HepG2 (cell line): ENCODE data around the gene KLHL40.

Experiments
- CTCF ChIP-seq: sonication (generic); formaldehyde crosslinking; IDR thresholded peaks from 2 replicates; pipeline ENCODE4 v1.5.0; 2020; ENCODE audit warnings: mild to moderate bottlenecking, missing genetic modification reagents, moderate library complexity
- ELF1 ChIP-seq: sonication (generic); formaldehyde crosslinking; IDR thresholded peaks from 2 replicates; pipeline ENCODE4 v1.4.0; 2020; ENCODE audit warnings: missing genetic modification reagents
- FOSL1 ChIP-seq: sonication (generic); formaldehyde crosslinking; IDR thresholded peaks from 2 replicates; pipeline ENCODE4 v1.9.0; 2021; ENCODE audit warnings: missing genetic modification reagents, borderline replicate concordance
- KDM2A ChIP-seq: sonication (generic); formaldehyde crosslinking; IDR thresholded peaks from 2 replicates; pipeline ENCODE4 v1.4.0; 2020; ENCODE audit warnings: low read depth, missing genetic modification reagents, borderline replicate concordance
- MAZ ChIP-seq, 2 experiments: sonication (generic) in 1 of 2; formaldehyde crosslinking in 1 of 2; IDR thresholded peaks; 2 replicates each; pipeline versions ENCODE4 v1.5.0 to v1.6.1; 2012 to 2020; ENCODE audit warnings: low read depth in 2 of 2, mild to moderate bottlenecking in 2 of 2, borderline replicate concordance in 1 of 2, improper control_type of control experiment in 1 of 2, low read length in 1 of 2, missing genetic modification reagents in 1 of 2, moderate library complexity in 1 of 2
- RARA ChIP-seq: IDR thresholded peaks from 2 replicates; pipeline ENCODE4 v1.6.1; 2016; ENCODE audit warnings: missing genetic modification reagents, missing compliant biosample characterization
- SP2 ChIP-seq: sonication (generic); formaldehyde crosslinking; IDR thresholded peaks from 2 replicates; pipeline ENCODE4 v1.5.1; 2020; ENCODE audit warnings: mild to moderate bottlenecking, missing genetic modification reagents
- ZNF121 ChIP-seq: sonication (generic); formaldehyde crosslinking; IDR thresholded peaks from 2 replicates; pipeline ENCODE4 v1.5.0; 2020; ENCODE audit warnings: mild to moderate bottlenecking, missing genetic modification reagents
- ZNF569 ChIP-seq: sonication (generic); formaldehyde crosslinking; IDR thresholded peaks from 2 replicates; pipeline ENCODE4 v1.5.0; 2020; ENCODE audit warnings: mild to moderate bottlenecking, missing genetic modification reagents, moderate library complexity, borderline replicate concordance
- ZNF782 ChIP-seq: sonication (generic); formaldehyde crosslinking; IDR thresholded peaks from 2 replicates; pipeline ENCODE4 v1.4.0; 2020; ENCODE audit warnings: missing genetic modification reagents, mild to moderate bottlenecking, borderline replicate concordance
- TF ChIP-seq, protein P1 (sequence below): sonication (generic); formaldehyde crosslinking; IDR thresholded peaks from 2 replicates; pipeline ENCODE4 v1.4.0; 2020; ENCODE audit warnings: missing genetic modification reagents
- TF ChIP-seq, protein P2 (sequence below): sonication (generic); formaldehyde crosslinking; IDR thresholded peaks from 2 replicates; pipeline ENCODE4 v1.4.0; 2020; ENCODE audit warnings: missing genetic modification reagents
- TF ChIP-seq, protein P3 (sequence below): sonication (generic); formaldehyde crosslinking; IDR thresholded peaks from 2 replicates; pipeline ENCODE4 v1.4.0; 2020; ENCODE audit warnings: missing genetic modification reagents
- TF ChIP-seq, protein P4 (sequence below): sonication (generic); formaldehyde crosslinking; IDR thresholded peaks from 2 replicates; pipeline ENCODE4 v1.5.0; 2020; ENCODE audit warnings: missing genetic modification reagents

DNA sequence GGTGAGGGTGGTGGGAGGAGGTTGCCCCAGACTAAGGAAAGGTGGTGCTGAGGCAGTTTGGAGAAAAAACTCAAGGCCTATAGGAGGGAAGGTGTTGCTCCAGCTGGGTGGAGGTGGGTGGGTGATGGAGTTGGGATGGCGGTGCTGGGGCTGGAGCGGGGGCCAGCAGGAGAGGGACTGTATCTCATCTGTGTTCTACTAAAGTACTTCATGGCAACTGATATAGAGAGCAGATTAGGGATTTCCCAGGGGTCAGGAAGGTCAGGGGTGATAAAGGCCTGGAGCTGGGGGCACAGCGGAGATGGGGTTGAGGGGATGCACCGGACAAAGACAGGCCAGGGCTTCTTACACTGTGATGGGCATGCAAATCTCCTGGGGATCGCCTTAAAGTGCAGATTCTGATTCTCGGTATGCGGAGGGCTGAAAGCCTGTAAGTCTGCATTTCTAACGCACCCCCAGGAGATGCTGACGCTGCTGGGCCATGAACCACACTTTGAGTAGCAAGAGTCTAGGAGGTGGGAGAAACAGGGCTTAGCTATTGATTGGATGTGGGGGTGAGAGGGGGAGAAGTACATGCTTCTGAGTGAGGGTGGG is 4.2 kb downstream of the KLHL40 start:
- TF ChIP-seq SP2 (CRISPR knock-in tag): no peak
- TF ChIP-seq FOSL1 (CRISPR knock-in tag): no peak
- TF ChIP-seq, protein P1, sequence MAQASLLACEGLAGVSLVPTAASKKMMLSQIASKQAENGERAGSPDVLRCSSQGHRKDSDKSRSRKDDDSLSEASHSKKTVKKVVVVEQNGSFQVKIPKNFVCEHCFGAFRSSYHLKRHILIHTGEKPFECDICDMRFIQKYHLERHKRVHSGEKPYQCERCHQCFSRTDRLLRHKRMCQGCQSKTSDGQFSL (CRISPR knock-in tag): no peak
- no peak for TF ChIP-seq CTCF (CRISPR knock-in tag)
- TF ChIP-seq ZNF569 (CRISPR knock-in tag): no peak
- no peak for TF ChIP-seq KDM2A (CRISPR knock-in tag)
- no peak for TF ChIP-seq RARA
- TF ChIP-seq ZNF782 (CRISPR knock-in tag): no peak
- TF ChIP-seq, protein P2, sequence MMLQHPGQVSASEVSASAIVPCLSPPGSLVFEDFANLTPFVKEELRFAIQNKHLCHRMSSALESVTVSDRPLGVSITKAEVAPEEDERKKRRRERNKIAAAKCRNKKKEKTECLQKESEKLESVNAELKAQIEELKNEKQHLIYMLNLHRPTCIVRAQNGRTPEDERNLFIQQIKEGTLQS (CRISPR knock-in tag): no peak
- TF ChIP-seq, protein P3, sequence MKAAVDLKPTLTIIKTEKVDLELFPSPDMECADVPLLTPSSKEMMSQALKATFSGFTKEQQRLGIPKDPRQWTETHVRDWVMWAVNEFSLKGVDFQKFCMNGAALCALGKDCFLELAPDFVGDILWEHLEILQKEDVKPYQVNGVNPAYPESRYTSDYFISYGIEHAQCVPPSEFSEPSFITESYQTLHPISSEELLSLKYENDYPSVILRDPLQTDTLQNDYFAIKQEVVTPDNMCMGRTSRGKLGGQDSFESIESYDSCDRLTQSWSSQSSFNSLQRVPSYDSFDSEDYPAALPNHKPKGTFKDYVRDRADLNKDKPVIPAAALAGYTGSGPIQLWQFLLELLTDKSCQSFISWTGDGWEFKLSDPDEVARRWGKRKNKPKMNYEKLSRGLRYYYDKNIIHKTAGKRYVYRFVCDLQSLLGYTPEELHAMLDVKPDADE (CRISPR knock-in tag): no peak
- no peak for TF ChIP-seq ZNF121 (CRISPR knock-in tag)
- no peak for TF ChIP-seq ELF1 (CRISPR knock-in tag)
- TF ChIP-seq MAZ (IDR thresholded peaks at IDR 0.05; ENCODE audit: borderline replicate concordance, low read depth, low read length): no peak
- no peak for TF ChIP-seq MAZ (CRISPR knock-in tag; IDR thresholded peaks at IDR 0.05; ENCODE audit: low read depth)
- TF ChIP-seq, protein P4, sequence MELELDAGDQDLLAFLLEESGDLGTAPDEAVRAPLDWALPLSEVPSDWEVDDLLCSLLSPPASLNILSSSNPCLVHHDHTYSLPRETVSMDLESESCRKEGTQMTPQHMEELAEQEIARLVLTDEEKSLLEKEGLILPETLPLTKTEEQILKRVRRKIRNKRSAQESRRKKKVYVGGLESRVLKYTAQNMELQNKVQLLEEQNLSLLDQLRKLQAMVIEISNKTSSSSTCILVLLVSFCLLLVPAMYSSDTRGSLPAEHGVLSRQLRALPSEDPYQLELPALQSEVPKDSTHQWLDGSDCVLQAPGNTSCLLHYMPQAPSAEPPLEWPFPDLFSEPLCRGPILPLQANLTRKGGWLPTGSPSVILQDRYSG (CRISPR knock-in tag): no peak
